ENCODE measurements around the gene CNTN1.

CNTN1 gene

GRCh38 chr12:40854604-40855003 is 162.4 kb downstream of the CNTN1 start:
- DNase-seq (ENCODE audit: low read depth): no peak
- no peak overlapping the region for H3K4me3 ChIP-seq (ENCODE audit: low read depth, low read length)
- TF ChIP-seq CTCF (conservative IDR thresholded peaks at IDR 0.05; ENCODE audit: low read depth, low read length): no peak

- DNase-seq (ENCODE audit: low read depth): no peak
- TF ChIP-seq CTCF (conservative IDR thresholded peaks at IDR 0.05; ENCODE audit: low read depth, low read length): no peak
- no peak overlapping the region for H3K4me3 ChIP-seq (ENCODE audit: low read depth, low read length)
These were observed 172.7 kb downstream of the CNTN1 start for GRCh38 chr12:40864891-40865290.

- TF ChIP-seq CTCF (conservative IDR thresholded peaks at IDR 0.05; ENCODE audit: low read depth, low read length): no peak
- H3K4me3 ChIP-seq (ENCODE audit: low read depth, low read length): no peak overlapping the region
- DNase-seq (ENCODE audit: low read depth): no peak
These were observed 178.7 kb downstream of the CNTN1 start for GRCh38 chr12:40870981-40871380.

GRCh38 chr12:40874868-40875267 is 182.6 kb downstream of the CNTN1 start:
- no peak for TF ChIP-seq CTCF (conservative IDR thresholded peaks at IDR 0.05; ENCODE audit: low read depth, low read length)
- no peak for DNase-seq (ENCODE audit: low read depth)
- H3K4me3 ChIP-seq (ENCODE audit: low read depth, low read length): no peak overlapping the region

- TF ChIP-seq CTCF (conservative IDR thresholded peaks at IDR 0.05; ENCODE audit: low read depth, low read length): no peak
- no peak for DNase-seq (ENCODE audit: low read depth)
- no peak overlapping the region for H3K4me3 ChIP-seq (ENCODE audit: low read depth, low read length)
These were observed 197.1 kb downstream of the CNTN1 start for GRCh38 chr12:40889329-40889728.

GRCh38 chr12:40892528-40892927 is 200.3 kb downstream of the CNTN1 start:
- DNase-seq (ENCODE audit: low read depth): no peak
- no peak overlapping the region for H3K4me3 ChIP-seq (ENCODE audit: low read depth, low read length)
- TF ChIP-seq CTCF (conservative IDR thresholded peaks at IDR 0.05; ENCODE audit: low read depth, low read length): no peak

GRCh38 chr12:40898505-40898904 is 206.3 kb downstream of the CNTN1 start:
- DNase-seq (ENCODE audit: low read depth): no peak
- no peak for TF ChIP-seq CTCF (conservative IDR thresholded peaks at IDR 0.05; ENCODE audit: low read depth, low read length)
- no peak overlapping the region for H3K4me3 ChIP-seq (ENCODE audit: low read depth, low read length)
